Mesothelial cell of epicardium (in vitro differentiated cells): ENCODE results near the gene MICAL1. TPM values are rescaled to one million over a fixed set of nuclear protein-coding genes. Genes with fewer than 3 reads are reported as not detected.

ENCODE experiments used
- DNase-seq, 2 experiments: peaks; one replicate each; pipeline ENCODE4 v3.0.0; 2021; ENCODE audit warnings: low spot score in 2 of 2; ENCODE audit not compliant: unreplicated experiment in 2 of 2
- H3K27ac Mint-ChIP-seq: 2 replicates; pipeline ENCODE4 v1.8.0; 2021; ENCODE audit warnings: mixed read lengths
- H3K27me3 Mint-ChIP-seq: 2 replicates; pipeline ENCODE4 v1.8.0; 2021; ENCODE audit warnings: low read depth, mixed read lengths
- H3K36me3 Mint-ChIP-seq: 2 replicates; pipeline ENCODE4 v1.8.0; 2021; ENCODE audit warnings: mixed read lengths
- H3K4me1 Mint-ChIP-seq: 2 replicates; pipeline ENCODE4 v1.8.0; 2021; ENCODE audit warnings: mixed read lengths
- H3K4me3 Mint-ChIP-seq: 2 replicates; pipeline ENCODE4 v1.8.0; 2021; ENCODE audit warnings: mild to moderate bottlenecking, moderate library complexity, mixed read lengths
- H3K9me3 Mint-ChIP-seq: 2 replicates; pipeline ENCODE4 v1.8.0; 2021; ENCODE audit warnings: mixed read lengths
- total RNA-seq: library from RNA; stranded (reverse); gene quantifications from 3 replicates; pipeline ENCODE4 v1.2.1, GENCODE V29; 2021
- TF ChIP-seq, protein P1 (sequence below): fragments of 200-600 bp; sonication (generic); IDR thresholded peaks from one replicate; pipeline ENCODE4 v1.5.0; 2021; ENCODE audit warnings: antibody characterized with exemption; ENCODE audit not compliant: unreplicated experiment

MICAL1 gene
- total RNA-seq, 1 donor from 2014 or later = 29.6 TPM

DNA sequence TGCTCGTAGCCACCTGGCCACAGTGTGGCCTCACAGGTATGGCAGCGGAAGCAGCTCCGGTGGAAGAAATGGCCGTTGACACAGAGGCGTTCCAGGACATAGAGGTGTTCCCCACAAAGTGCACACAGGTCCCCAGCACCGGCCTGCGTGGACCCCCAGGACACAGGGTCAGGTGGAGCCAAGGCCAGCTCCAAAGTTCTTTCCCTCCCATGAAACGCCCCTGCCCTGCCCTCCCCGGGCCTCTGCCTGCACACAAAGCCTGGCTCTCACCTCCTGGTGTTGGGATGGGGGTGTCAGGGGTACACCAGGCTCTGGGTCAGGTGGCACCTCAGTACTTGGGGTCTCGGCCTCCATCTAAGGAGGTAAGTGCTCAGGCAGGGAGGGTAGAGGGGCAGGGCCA is 8.5 kb downstream of the MICAL1 start:
- no peak for DNase-seq
- no peak overlapping the region for H3K4me3 Mint-ChIP-seq
- TF ChIP-seq, protein P1, sequence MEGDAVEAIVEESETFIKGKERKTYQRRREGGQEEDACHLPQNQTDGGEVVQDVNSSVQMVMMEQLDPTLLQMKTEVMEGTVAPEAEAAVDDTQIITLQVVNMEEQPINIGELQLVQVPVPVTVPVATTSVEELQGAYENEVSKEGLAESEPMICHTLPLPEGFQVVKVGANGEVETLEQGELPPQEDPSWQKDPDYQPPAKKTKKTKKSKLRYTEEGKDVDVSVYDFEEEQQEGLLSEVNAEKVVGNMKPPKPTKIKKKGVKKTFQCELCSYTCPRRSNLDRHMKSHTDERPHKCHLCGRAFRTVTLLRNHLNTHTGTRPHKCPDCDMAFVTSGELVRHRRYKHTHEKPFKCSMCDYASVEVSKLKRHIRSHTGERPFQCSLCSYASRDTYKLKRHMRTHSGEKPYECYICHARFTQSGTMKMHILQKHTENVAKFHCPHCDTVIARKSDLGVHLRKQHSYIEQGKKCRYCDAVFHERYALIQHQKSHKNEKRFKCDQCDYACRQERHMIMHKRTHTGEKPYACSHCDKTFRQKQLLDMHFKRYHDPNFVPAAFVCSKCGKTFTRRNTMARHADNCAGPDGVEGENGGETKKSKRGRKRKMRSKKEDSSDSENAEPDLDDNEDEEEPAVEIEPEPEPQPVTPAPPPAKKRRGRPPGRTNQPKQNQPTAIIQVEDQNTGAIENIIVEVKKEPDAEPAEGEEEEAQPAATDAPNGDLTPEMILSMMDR = no peak

DNA sequence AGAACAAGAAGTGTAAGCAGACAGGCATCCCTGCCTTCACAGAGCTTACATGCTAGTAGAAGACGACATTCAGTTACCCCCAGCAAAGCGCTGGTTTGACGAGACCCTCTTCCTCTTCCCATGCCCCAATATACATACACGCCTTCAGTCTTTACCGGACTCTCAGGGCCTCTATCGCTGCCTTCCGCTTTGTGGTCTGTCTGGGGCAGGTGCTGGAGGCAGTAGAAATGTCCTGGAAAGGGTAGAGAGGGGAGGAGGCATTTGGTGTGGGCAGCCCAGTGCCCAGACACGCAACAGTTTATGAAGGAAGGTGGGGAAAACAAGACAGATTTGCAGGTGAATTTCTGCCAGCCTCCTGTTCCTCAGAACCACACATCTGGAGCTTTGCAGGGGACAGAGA is 9.0 kb downstream of the MICAL1 start:
- Mint-ChIP-seq H3K36me3 (peaks cover 5% of the 10 kb centered on the region), H3K27ac (no peak overlapping the region), H3K27me3 (no peaks in the 10 kb centered on the region), H3K9me3 (no peaks in the 10 kb centered on the region), H3K4me3 (no peak overlapping the region), H3K4me1 (peaks cover 9% of the 10 kb centered on the region)
- TF ChIP-seq, protein P1 = no peak
- no peak for DNase-seq

More for the DNA sequence above, 8.5 kb downstream of the MICAL1 start:
- Mint-ChIP-seq H3K4me1 (peaks cover 4% of the 10 kb centered on the region), H3K27me3 (no peaks in the 10 kb centered on the region), H3K27ac (no peak overlapping the region), H3K36me3 (peaks cover 5% of the 10 kb centered on the region), H3K9me3 (no peaks in the 10 kb centered on the region)

DNA sequence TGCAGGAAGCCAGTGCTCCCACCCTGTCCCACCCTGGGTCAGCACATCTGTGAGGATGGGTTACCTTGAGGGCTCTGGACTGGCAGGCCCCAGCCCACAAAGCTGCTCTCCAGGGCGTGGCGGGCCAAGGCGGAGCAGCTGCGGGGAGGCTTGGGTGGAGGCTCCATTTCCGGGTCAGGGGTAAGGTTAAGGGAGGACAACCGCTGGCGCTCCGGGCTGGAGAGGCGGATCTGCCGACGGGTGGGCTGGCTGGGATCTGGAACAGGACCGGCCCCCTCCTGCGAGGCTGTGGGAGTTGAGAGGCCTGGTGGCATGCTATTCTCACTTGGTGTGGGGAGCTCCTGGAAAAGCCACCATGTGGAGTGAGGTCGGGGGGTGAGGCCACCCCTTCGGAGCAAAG is 9.5 kb downstream of the MICAL1 start:
- Mint-ChIP-seq H3K4me1 (peaks cover 14% of the 10 kb centered on the region), H3K27ac (no peak overlapping the region), H3K4me3 (no peak overlapping the region), H3K9me3 (no peaks in the 10 kb centered on the region), H3K36me3 (peaks cover 5% of the 10 kb centered on the region), H3K27me3 (no peaks in the 10 kb centered on the region)
- TF ChIP-seq, protein P1 = no peak
- DNase-seq = no peak

DNA sequence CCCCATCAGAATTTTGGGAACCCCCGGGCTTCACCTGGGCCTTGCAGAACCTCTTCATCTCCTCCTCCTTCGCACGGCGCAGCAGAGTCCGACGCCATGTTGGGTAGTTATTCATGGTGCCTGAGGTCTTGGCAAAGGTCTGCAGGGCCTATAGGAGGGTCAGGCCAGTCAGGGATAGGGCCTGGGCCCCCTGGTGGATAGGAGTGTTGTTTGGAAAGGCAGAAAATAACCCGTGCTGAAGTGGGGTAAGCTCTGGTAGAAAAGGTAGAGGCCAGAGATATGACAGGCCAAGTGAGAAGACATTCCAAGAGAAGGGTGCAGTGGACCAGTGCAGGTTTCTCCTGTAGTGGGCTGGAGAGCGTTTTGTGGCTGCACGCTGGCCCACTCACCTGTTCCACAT is 10.2 kb downstream of the MICAL1 start:
- peaks cover 5% of the 10 kb centered on the region for H3K36me3 Mint-ChIP-seq
- TF ChIP-seq, protein P1 = no peak
- no peak overlapping the region for H3K4me3 Mint-ChIP-seq
- no peak overlapping the region for H3K27ac Mint-ChIP-seq
- H3K27me3 Mint-ChIP-seq = no peaks in the 10 kb centered on the region
- peaks cover 14% of the 10 kb centered on the region for H3K4me1 Mint-ChIP-seq
- DNase-seq = no peak
- H3K9me3 Mint-ChIP-seq = no peaks in the 10 kb centered on the region

DNA sequence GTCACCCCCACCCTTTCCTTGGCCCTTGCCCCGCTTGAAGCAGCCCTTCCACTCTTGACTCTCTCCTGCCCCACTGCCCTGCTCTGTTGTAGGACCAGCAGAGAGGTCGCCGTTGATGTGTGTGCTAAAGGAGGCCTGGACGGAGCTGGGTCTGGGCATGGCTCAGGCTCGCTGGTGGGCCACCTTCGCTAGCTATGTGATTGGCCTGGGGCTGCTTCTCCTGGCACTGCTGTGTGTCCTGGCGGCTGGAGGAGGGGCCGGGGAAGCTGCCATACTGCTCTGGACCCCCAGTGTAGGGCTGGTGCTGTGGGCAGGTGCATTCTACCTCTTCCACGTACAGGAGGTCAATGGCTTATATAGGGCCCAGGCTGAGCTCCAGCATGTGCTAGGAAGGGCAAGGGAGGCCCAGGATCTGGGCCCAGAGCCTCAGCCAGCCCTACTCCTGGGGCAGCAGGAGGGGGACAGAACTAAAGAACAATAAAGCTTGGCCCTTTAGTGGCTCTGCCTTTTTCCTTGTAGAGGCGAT is 12.1 kb downstream of the MICAL1 start:
- H3K36me3 Mint-ChIP-seq = peaks cover 5% of the 10 kb centered on the region
- no peak for DNase-seq
- no peak overlapping the region for H3K4me3 Mint-ChIP-seq
- TF ChIP-seq, protein P1 = no peak
- H3K27me3 Mint-ChIP-seq = no peaks in the 10 kb centered on the region
- no peaks in the 10 kb centered on the region for H3K9me3 Mint-ChIP-seq
- peaks cover 18% of the 10 kb centered on the region for H3K4me1 Mint-ChIP-seq
- no peak overlapping the region for H3K27ac Mint-ChIP-seq
